Measurements from ENCODE around the gene LRRC40. TPM values are rescaled to one million over a fixed set of nuclear protein-coding genes. Genes with fewer than 3 reads are reported as not detected.

LRRC40 gene
- total RNA-seq, 1 experiment from 2014 or later: 13.4 TPM

- ChIA-PET CTCF (no interaction called here), RAD21 (ENCODE audit: low non-redundant PET in 1 of 2, low total read pairs in 2 of 2, uncharacterized antibody in 2 of 2, unreplicated experiment in 2 of 2) (no interaction called here), POLR2A (no interaction called here)
- no peak overlapping the region for H3K4me3 ChIP-seq (replicated peaks in 1 of 2; ENCODE audit: low read depth in 1 of 2, low read length in 2 of 2)
- H4K20me1 ChIP-seq (ENCODE audit: insufficient read depth): no peaks in the 10 kb centered on the region
- ATAC-seq (no peak), DNase-seq (ENCODE audit: low read depth, low spot score) (no peak)
- TF ChIP-seq SRF (IDR thresholded peaks at IDR 0.05; ENCODE audit: low read depth) (no peak), JUND (IDR thresholded peaks at IDR 0.05) (no peak), EGR1 (IDR thresholded peaks at IDR 0.05; ENCODE audit: low read depth) (no peak), MAX (IDR thresholded peaks at IDR 0.05) (no peak), FOSL1 (IDR thresholded peaks at IDR 0.05; ENCODE audit: low read depth) (no peak), EZH2phosphoT487 (IDR thresholded peaks at IDR 0.05; ENCODE audit: borderline replicate concordance) (no peak), CEBPB (IDR thresholded peaks at IDR 0.05; ENCODE audit: low read depth) (no peak), EZH2 (IDR thresholded peaks at IDR 0.05) (no peak)
- no peaks in the 10 kb centered on the region; a peak in 1 of 4 replicates for H3K36me3 ChIP-seq (ENCODE audit: control insufficient read depth in 1 of 2, insufficient read depth in 2 of 2, low read length in 2 of 2)
- no peaks in the 10 kb centered on the region for H3K79me2 ChIP-seq (ENCODE audit: insufficient read depth, low read length)
- H3K4me1 ChIP-seq (ENCODE audit: control insufficient read depth in 1 of 2, insufficient read depth in 2 of 2, low read length in 2 of 2): no peaks in the 10 kb centered on the region
- no peak overlapping the region for H2AFZ ChIP-seq (ENCODE audit: low read depth, low read length, poor library complexity, severe bottlenecking)
- BruUV-seq (replicated peaks): no TSS peak
- no peak overlapping the region for H3K27ac ChIP-seq (ENCODE audit: low read depth, low read length)
- no peaks in the 10 kb centered on the region for H3K9me2 ChIP-seq (ENCODE audit: insufficient read depth)
- H3K9ac ChIP-seq (ENCODE audit: low read length): no peak overlapping the region
- intact Hi-C loops (cut with micrococcal nuclease): no loop called here
- H3K4me2 ChIP-seq (ENCODE audit: low read length): no peak overlapping the region
- H3K27me3 ChIP-seq (ENCODE audit: insufficient read depth, low read length): no peaks in the 10 kb centered on the region
- H3K9me3 ChIP-seq (ENCODE audit: control insufficient read depth in 1 of 2, insufficient read depth in 1 of 2, low read depth in 1 of 2, low read length in 2 of 2): no peaks in the 10 kb centered on the region
These were observed 54.9 kb downstream of the LRRC40 start for GRCh38 chr1:70150444-70150843.

GRCh38 chr1:70146488-70146887, 58.9 kb downstream of the LRRC40 start:
- CTCF ChIA-PET: no interaction called here
- no peak overlapping the region for H3K9ac ChIP-seq (ENCODE audit: low read length)
- H3K36me3 ChIP-seq (ENCODE audit: control insufficient read depth in 1 of 2, insufficient read depth in 2 of 2, low read length in 2 of 2): no peaks in the 10 kb centered on the region; a peak in 1 of 4 replicates
- RAD21 ChIA-PET (ENCODE audit: low non-redundant PET in 1 of 2, low total read pairs in 2 of 2, uncharacterized antibody in 2 of 2, unreplicated experiment in 2 of 2): no interaction called here
- POLR2A ChIA-PET: no interaction called here
- no peak for ATAC-seq
- no peaks in the 10 kb centered on the region for H4K20me1 ChIP-seq (ENCODE audit: insufficient read depth)
- no peak overlapping the region for H3K4me2 ChIP-seq (ENCODE audit: low read length)
- H3K27me3 ChIP-seq (ENCODE audit: insufficient read depth, low read length): no peaks in the 10 kb centered on the region
- TF ChIP-seq EZH2phosphoT487 (IDR thresholded peaks at IDR 0.05; ENCODE audit: borderline replicate concordance): no peak
- no peak for TF ChIP-seq JUND (IDR thresholded peaks at IDR 0.05)
- TF ChIP-seq SP1 (IDR thresholded peaks at IDR 0.05; ENCODE audit: low read depth): no peak
- no peak overlapping the region for H2AFZ ChIP-seq (ENCODE audit: low read depth, low read length, poor library complexity, severe bottlenecking)
- no TSS peak for BruUV-seq (replicated peaks)
- no peaks in the 10 kb centered on the region for H3K4me1 ChIP-seq (ENCODE audit: control insufficient read depth in 1 of 2, insufficient read depth in 2 of 2, low read length in 2 of 2)
- no peak overlapping the region for H3K4me3 ChIP-seq (replicated peaks in 1 of 2; ENCODE audit: low read depth in 1 of 2, low read length in 2 of 2)
- no peaks in the 10 kb centered on the region for H3K9me2 ChIP-seq (ENCODE audit: insufficient read depth)
- H3K27ac ChIP-seq (ENCODE audit: low read depth, low read length): no peak overlapping the region
- intact Hi-C loops (cut with micrococcal nuclease): no loop called here
- no peak for DNase-seq (ENCODE audit: low read depth, low spot score)
- no peaks in the 10 kb centered on the region for H3K79me2 ChIP-seq (ENCODE audit: insufficient read depth, low read length)
- no peaks in the 10 kb centered on the region for H3K9me3 ChIP-seq (ENCODE audit: control insufficient read depth in 1 of 2, insufficient read depth in 1 of 2, low read depth in 1 of 2, low read length in 2 of 2)
